GM18909 (cell line): ENCODE results near the gene B4GALT2.

Experiments
- ATAC-seq: cut with Tn5 transposase; IDR thresholded peaks from one replicate; pipeline ENCODE4 v1.9.1; 2021; ENCODE audit warnings: mild to moderate bottlenecking; ENCODE audit not compliant: unreplicated experiment, poor library complexity

B4GALT2 gene

DNA sequence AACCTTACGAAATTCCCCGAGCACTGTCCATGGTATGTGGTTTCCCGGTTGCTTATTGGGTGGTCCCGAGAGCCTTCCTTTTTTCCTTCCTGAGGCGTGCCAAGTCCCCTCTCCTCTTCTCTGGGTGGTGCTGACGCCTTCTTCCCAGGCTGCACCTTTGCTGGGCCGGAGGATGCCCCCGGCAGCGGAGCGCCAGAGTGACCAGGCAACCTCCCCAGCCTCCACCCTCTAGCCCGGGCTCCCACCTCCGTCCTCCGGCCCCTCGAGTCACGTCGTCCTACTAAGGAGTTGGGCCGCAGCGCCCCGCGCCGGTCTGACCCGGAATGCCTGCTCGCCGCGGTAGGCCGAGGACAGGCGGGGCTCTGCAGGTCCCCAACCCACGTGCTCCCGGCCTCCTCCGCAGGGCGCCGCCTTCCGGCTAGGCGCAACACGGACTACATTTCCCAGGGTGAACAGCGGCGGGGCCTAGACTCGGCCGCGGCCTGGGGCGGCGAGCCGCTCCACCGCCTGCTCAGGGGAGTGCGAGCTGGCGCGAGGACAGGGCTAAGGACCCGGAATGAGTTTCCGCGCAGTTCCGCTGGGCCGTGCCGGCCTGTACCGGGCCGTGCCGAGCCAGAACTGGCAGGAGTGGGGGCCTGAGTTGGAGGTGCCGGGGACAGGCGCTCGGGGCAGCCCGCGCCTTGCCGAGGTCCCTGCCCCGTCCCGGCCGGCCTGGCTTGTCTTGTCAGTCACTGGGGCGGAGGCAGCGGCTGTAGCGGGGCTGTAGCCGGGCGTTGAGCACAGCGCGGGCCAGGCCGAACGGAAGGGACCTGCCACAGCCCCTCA is 32.6 kb upstream of the B4GALT2 start, which contains the start of gene IPO13:
TSS of gene IPO13 (plus strand) at position 715 of the 825 bp plus-strand sequence. CDS start 651 bp downstream, outside the sequence.
- ATAC-seq = peak; percentile 93

DNA sequence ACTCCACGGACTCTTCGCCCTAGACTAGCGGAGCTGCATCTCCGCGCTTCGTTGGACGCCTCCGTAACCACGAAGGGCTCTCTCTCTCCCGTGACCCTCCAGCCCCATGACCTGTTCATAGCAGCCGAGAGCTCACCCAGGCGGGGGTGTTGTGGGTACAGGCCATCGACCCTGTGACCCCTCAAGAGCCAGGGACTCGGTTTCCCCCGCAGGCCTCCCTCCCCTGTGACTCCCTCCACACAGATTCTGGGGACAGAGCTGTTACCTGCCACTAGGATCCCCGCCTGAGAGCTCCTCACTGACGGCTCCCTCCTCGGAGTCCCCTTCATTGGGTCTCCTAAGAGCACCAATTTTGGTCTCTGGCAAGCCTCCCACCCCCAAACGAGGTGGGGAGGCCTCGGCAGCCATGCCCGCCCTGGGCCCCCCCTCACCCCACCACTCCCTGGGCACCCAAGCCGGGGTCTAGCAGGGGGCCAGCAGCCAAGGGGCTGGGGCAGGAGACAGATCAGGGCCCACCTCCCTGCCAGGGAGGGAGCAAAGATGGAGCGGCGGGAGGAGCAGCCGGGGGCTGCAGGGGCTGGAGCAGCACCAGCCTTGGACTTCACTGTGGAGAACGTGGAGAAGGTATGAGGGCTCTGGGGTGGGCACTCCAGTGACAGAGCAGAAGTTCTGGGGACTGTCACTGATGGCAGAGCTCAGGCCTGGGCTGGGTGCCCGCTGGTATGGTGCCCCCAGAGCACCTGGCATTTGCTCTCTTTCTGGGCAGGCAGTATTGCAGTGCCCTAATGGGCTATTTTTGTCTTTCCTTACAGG is 31.7 kb upstream of the B4GALT2 start:
- peak; percentile 18 for ATAC-seq

- ATAC-seq = no peak
Measured at GRCh38 chr1:43947874-43948437, 31.1 kb upstream of the B4GALT2 start.

- no peak for ATAC-seq
Measured at GRCh38 chr1:43949678-43950077, 29.3 kb upstream of the B4GALT2 start.

- no peak for ATAC-seq
Measured at GRCh38 chr1:43951021-43951985, 27.7 kb upstream of the B4GALT2 start.

DNA sequence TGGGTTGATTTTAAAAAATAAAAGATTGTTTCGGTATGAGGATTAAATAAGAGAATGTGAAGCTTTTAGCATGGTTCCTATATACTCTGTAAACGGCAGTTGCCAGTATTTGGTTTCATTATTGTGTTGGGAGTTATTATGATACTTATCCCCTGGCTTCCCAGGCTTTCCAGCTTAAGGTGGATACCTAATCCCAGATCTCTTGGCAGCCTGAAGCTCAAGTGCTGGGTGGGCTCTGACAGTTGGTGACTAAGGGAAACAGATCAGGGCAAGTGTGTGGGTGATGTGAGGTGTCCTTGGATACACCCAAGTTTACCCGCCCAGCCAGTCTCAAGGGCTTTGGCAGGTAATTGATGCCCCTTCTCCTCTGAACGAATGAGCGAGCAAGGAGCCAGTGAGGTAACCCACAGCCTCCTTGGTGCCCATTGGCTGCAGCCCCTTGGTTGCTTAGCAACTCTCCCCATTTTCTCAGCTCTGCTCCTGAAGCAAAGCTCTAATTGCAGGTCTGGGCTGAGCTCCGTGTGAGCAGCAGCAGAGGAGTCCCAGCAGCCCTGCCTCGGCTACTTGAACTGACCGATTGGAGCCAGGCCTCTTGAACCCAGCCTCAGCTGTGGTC is 26.2 kb upstream of the B4GALT2 start:
- no peak for ATAC-seq

DNA sequence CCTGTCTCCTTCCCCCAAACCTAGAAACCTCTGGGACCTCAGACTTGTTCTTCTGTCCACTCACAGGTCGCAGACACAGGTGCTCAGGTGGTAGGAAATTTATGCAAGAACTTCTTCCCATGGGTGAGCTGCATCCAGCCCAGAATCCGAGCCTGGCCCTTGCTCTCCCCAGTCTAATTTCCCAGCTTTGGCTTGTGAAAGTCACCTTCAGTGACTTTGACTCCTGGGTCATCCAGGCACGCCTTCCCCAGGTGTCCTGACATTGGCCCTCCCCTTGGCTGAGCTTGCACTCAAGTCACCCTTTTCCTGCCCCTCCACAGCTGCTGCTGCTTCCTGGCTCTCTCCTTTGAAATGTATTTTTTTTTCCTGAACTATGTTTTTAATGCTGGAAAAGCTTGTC is 25.6 kb upstream of the B4GALT2 start:
- ATAC-seq = no peak

DNA sequence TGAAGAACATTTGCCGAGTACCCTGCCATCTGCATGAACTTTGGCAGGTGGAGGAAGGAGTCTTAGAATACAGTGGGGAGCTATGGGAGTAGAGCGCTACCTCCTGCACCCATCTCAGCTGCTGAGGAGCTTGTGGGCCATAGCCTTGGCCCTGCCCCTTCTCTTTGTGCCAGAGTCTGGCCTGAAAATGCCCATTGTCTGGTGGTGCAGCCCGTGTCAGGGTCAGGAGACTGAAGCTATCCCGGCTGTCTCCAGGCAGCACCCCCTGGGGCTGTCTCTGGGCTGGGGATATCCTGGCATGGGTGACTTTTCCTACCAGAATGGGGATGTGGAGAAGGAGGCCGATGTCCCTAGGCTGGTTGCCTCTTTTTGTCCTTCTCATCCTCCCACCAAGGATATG is 25.0 kb upstream of the B4GALT2 start:
- ATAC-seq = no peak

- no peak for ATAC-seq
Measured at GRCh38 chr1:43956234-43956633, 22.8 kb upstream of the B4GALT2 start.

- no peak for ATAC-seq
Measured at GRCh38 chr1:43957407-43958040, 21.5 kb upstream of the B4GALT2 start.

DNA sequence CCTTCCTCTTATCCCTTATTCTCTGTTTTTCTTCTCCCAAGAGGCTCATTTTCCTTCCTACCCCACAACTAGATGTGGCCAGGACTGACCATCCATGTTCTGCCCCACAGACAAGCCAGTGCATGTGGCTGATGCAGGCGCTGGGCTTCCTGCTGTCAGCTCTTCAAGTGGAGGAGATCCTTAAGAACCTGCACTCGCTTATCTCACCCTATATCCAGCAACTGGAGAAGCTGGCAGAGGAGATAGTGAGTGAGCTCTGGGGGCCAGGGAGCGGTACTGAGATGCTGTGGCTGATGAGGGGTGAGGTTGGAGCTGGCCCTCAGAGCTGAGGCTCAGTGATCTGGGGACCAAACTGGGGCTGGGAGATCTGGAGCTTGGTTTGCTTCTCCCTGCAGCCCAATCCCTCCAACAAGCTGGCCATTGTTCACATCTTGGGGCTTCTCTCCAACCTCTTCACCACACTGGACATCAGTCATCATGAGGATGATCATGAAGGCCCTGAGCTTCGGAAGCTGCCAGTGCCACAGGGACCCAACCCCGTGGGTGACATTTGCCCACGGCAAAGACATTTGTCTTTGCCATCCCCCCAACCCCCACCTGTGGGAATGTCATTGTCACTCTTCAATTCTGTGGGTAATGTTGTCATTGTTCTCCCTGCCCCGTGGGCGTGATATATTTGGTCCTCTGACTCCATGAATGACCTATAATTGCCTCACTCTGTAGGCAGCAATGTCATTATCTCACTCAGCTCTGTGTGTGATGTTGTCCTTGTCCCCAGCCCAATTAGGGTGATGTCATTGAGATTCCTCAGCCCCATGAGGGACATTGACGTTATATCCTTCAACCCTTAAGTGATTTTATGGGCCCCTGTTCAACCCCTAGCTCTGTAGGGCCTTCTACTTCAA is 20.4 kb upstream of the B4GALT2 start:
- no peak for ATAC-seq

DNA sequence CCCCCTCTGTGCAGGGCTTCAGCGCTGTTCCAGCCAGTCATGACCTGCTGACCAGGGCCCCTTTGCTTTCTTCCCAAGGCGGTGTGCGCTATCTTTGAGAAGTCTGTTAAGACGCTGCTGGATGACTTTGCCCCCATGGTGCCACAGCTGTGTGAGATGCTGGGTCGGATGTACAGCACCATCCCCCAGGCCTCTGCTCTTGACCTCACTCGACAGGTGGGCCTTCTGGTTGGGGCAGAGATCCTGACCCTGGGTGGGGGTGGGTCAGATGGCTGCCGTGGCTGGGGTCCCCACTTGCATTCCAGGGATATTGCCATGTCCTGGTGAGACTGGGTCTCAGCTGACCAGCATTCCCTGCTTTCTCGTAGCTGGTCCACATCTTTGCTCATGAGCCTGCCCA is 18.2 kb upstream of the B4GALT2 start:
- ATAC-seq = no peak

- ATAC-seq = no peak
Measured at GRCh38 chr1:43961692-43962091, 17.3 kb upstream of the B4GALT2 start.

GRCh38 chr1:43962324-43962723 is 16.7 kb upstream of the B4GALT2 start:
- no peak for ATAC-seq

GRCh38 chr1:43963006-43963405 is 16.0 kb upstream of the B4GALT2 start:
- no peak for ATAC-seq

GRCh38 chr1:43963890-43964289 is 15.1 kb upstream of the B4GALT2 start:
- no peak for ATAC-seq

DNA sequence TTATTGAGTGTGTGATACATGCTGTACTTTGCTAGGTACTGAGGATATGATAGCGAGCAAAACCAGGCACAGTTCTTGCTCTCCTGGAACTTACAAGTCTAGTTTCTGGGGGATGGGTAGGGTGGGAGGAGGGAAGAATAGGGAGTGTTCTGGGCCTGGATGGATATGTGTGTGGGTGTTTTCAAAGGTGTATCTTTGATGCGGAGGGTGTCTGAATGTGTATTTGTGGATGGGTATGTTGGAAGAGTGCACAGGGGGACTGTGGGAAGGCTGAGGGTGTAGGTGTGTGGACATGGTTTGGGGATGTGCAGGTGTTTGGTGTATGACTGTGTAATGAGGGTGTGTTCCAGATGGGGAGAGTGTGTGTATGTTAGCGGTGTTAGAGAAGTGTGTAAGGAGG is 13.7 kb upstream of the B4GALT2 start:
- ATAC-seq = no peak

DNA sequence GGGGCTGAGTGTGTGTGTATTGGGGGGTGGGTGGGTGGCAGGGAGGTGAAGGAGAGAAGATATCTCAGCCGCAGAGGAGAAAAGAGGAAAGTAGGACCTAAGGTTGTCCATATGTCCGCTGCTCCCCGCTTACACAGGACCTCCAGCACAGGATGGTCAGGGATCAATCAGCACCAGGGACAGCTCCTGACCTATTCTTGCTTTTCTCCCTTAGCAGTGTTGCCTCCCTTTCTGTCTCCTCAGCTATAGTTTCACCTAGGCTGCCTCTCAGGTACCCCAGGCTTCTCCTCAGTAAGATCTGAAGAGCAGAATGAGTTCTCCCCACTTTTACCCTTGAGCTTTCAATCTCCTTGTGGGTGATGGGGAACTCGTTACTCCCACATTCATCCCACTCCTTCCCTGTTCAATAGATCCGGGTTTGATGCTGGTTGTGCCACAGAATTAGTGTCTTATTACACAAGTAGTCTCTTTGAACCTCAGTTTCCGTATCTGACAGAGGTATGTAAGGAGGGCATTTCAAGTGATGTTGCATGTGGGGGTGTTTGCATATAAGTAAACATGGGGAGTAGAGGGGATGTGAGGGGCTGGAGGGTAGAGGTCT is 10.6 kb upstream of the B4GALT2 start:
- ATAC-seq = no peak
